ENCODE data around the gene TYSND1.
"Not testable (repeated sequence)": the region's sequence is repeated elsewhere in the genome, so short reads cannot be mapped to it uniquely, and the experiment has no call there.

Gene TYSND1

DNA sequence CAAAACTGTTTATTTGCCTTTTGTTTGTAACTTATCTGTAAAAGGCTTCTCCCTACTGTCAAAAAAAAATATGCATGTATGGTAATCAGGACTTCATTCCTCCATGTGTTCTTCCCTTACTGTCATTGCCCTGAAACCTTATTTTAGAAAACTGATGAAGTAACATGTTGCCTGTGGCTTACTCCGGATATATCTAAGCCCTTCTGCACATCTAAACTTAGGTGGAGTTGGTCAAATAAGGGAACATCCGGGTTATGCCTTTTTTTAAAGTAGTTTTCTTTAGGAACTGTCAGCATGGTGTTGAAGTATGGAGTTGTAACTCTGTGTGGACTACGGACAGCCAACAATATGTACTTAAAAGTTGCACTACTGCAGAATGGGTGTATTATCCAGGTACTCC, 17.7 kb upstream of the TYSND1 start:
- no peak for DNase-seq (ENCODE audit: low read depth in 2 of 3, low spot score in 2 of 3)

GRCh38 chr10:70163448-70163847, 16.9 kb upstream of the TYSND1 start:
- DNase-seq (ENCODE audit: low read depth in 2 of 3, low spot score in 2 of 3): no peak

DNA sequence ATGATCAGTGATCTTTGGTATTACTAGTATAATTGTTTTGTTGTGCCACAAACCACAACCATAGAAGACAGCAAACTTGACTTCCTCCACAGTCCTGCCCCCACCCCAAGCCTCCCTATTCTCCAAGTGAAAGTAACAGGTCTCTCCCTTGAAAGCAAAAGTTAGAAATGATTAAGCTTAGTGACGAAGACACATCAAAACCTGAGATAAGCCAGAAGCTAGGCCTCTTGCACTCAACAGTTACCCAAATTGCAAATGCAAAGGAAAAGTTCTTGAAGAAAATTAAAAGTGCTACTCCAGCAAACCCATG, 16.3 kb upstream of the TYSND1 start:
- DNase-seq (ENCODE audit: low read depth in 2 of 3, low spot score in 2 of 3): no peak

- no peak for DNase-seq (ENCODE audit: low read depth in 2 of 3, low spot score in 2 of 3)
Measured at GRCh38 chr10:70162151-70162891, 15.8 kb upstream of the TYSND1 start.

DNA sequence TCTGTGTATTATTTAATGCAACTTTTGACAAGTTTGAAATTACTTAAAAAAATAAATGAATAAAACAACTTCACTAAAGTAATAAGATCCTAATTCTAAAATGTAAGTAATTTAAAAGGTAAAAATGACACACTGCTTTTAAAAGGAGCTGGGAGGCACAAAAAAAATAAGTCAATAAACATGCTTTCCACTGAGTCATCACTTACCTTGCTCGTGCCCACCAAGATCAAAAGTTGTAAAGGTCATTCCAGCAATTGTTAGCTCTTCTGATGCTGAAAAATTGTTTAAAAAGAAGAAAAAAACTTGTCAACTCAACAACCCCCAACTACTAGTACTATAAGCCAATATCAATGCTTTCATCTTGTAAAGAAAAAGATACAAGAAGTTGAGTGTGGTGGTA, 14.3 kb upstream of the TYSND1 start:
- DNase-seq (ENCODE audit: low read depth in 2 of 3, low spot score in 2 of 3): no peak

DNA sequence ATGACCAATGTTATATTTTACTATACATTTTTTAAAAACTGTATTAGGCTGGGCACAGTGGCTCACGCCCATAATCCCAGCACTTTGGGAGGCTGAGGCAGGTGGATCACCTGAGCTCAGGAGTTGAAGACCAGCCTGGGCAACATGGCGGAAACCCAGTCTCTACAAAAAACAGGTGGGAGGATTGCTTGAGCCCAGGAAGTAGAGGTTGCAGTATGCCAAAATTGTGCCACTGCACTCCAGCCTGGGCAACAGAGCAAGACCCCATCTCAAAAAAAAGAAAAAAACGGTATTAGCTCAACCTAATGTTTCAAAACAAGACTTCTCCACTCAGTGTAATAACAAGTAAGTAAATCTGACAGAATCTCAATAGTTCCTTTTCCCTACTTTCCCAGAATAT, 12.9 kb upstream of the TYSND1 start:
- DNase-seq (ENCODE audit: low read depth in 2 of 3, low spot score in 2 of 3): not testable (repeated sequence)

GRCh38 chr10:70158113-70158512, 11.6 kb upstream of the TYSND1 start:
- no peak for DNase-seq (ENCODE audit: low read depth in 2 of 3, low spot score in 2 of 3)

DNA sequence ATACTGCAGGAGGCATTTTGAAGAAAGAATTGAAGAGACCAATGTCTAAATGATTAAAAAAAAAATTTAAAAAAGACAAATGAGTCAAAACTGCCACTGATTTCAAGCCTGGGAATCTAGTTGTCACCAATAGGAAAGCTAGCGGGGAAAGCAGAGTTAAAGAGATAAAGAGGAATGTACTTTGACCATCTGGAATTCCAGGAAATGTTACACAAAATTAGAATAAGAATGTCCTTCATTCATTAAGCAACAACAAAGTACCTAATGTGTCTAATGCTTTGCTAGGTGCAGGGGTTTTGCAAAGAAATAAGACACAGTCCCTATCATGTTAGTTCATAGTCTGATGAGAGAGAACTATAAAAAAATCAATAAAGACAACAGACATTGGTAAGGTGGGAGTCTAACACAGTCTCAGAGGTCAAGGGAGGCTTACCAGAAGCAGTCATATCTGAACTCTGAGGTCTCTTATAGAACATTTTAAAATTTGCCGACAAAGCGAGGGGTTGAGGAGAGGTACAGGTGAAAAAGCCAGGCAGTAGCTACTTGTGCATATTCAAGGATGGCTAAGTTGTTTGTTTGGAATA, 8.8 kb upstream of the TYSND1 start:
- no peak for DNase-seq (ENCODE audit: low read depth in 2 of 3, low spot score in 2 of 3)

DNA sequence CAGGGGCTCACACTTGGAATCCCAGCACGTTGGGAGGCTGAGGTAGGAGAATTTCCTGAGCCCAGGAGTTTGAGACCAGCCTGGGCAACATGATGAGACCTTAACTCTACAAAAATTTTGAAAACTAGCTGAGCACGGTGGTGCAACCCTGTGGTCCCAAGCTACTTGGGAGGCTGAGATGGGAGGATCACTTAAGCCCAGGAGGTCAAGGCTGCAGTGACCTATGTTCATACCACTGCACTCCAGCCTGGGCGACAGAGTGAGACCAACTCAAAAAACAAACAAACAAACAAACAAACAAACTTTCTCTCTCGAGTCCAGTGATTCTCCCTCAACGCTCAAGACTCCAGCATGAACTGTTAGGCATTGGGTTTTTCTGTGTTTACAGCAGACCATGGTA, 2.0 kb upstream of the TYSND1 start:
- no peak for DNase-seq (ENCODE audit: low read depth in 2 of 3, low spot score in 2 of 3)

- DNase-seq (ENCODE audit: low read depth in 2 of 3, low spot score in 2 of 3): no peak
Measured at GRCh38 chr10:70147259-70147625, 742 bp upstream of the TYSND1 start.

- peak; percentile 33 to 52 (median 45) for DNase-seq (ENCODE audit: low read depth in 2 of 3, low spot score in 2 of 3)
Measured at GRCh38 chr10:70145666-70146488, 623 bp downstream of the TYSND1 start.

- no peak for DNase-seq (ENCODE audit: low read depth in 2 of 3, low spot score in 2 of 3)
Measured at GRCh38 chr10:70145166-70145665, 1.3 kb downstream of the TYSND1 start.

DNA sequence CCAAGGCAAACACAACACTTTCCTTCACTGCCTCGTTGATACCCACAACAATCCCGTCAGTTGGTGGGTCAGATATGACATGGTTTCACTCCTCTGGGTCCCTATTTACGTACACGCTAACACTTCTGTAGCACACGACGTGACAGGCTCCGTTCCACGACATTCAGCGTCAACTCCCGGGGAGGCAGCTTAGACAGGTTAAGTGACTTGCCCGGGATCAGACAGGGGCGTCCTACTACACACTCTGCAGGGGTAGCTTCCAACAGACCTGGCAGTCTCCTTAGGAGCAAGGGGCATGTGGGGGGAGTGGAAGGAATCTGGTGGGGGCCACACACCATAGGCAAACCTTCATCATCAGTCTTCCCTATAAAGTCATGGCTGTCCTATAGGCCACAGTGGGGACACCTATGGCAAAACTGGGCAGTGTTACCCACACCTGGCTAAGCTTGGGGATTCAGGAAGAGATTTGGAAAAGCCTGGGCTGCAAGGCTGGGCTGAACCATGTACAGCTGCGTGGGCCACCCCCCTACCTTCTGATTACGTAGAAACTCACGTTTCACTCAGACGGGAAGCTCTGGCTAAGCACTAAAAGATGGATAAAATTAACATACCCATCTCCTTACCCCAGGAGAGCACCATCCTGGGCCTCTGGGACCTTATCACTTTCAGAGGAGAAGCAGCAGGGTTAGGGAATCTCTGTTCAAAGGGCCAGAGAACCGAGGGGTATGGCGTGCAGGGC, 2.0 kb downstream of the TYSND1 start:
- DNase-seq (ENCODE audit: low read depth in 2 of 3, low spot score in 2 of 3): no peak

DNA sequence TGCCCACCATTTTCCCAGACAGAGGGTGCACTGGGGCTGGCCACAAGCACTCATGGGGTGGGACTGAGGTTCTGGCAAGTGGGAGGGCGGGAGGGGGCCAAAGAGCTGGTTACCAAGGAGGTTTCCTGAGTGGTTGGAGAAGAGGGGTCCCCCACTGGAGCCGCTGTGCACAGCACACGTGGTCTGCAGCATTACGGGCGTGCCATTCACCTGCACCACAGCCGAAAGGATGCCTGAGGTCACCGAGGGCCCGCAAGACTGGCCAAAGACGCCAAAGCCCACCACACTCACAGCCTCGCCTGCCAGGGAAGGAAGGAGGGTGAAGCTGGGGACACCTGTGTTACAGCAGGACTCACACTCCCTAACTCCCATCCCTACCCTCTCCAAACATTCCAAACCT, 3.9 kb downstream of the TYSND1 start:
- DNase-seq (ENCODE audit: low read depth in 2 of 3, low spot score in 2 of 3): no peak

- DNase-seq (ENCODE audit: low read depth in 2 of 3, low spot score in 2 of 3): no peak
Measured at GRCh38 chr10:70140297-70140696, 6.2 kb downstream of the TYSND1 start.

DNA sequence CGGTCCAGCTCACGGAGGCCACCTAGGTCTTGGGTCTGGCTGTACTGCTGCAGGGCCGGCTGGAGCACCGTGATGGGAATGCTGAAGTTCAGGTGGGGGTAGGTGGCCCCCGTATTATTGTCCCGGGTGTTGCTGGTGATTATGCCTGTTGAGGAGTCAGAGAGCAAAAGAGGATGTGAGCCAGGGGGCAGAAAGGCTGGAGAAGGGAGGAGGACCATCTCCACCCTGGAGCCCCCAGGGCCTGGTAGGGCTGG, 6.6 kb downstream of the TYSND1 start:
- no peak for DNase-seq (ENCODE audit: low read depth in 2 of 3, low spot score in 2 of 3)

DNA sequence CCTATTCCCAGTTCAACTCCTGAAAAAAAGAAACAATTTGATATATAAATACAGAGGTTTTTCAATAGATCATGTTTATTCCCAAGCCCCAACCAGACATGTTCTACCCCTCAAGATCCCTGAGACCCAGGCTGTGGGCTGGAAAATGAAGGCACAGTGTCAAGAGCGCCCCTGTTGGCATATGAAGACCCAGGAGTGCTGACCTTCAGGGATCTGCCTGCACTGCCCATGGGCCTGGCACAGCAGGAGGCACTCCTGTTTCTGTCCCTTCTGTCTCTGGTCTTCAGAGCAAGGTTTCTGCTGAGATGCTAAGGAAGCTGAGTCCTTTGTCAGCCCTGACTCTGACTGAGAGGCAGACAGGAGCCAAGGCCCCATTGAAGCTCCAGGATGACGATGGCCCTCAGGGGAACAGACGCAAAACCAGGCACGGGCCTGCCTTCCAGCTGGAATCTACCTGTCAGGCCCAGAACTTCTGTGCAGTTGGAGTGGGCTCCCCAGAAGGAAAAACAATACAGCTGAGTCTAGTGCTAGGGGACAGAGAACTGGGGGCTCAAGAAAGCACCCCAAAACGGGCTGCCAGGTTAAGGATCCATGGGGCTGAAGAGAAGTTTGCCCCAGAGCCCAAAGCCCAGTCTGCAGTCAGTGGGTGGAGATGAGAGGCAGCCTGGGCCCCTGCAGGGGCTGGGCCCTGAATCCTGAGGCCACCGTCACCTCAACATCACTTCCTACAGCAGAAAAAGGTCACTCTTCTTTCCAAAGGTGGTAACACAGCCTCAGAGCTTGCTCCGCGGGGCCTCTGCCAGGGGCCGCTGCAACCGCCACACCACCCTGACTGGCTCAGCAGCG, 7.1 kb downstream of the TYSND1 start:
- DNase-seq (ENCODE audit: low read depth in 2 of 3, low spot score in 2 of 3): no peak

DNA sequence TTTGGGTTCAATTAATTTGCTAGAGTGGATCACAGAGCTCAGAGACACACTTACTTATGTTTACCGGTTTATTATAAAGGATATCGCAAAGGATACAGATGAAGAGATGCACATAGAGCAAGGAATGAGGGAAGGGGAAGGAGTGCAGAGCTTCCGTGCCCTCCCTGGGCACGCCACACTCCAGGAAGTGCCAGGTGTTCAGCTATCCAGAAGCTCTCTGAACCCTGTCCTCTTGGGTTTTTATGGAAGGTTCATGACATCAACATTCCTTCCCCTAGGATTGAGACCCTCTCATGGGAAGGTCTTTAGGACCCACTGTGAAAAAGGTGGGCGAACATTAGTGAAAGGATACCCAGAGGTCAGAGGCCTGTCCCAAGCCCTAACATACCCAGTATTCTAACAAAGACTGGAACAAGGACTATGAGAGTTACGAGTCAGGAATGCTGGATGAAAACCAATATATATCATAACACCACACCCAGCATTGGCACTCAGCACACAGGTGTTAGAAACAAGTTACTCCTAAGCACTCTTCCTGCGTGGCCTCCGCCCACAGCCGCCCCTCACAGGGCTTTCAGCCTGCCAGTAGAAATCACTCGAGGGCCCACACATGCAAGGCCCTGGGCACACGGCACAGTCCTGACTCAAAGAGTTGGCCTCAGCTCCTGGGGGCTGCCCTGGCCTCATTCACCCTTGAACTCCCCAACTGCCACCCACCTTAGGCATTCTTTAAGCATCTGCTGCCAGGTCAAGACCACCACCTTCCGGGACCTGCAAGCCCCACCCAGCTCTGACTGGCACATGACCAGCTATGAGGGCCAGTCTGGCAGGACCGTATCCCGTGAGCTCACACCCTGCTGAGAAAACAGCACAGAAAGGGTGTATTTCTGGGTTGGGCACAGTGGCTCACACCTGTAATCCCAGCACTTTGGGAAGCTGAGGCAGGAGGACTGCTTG, 8.3 kb downstream of the TYSND1 start:
- no peak for DNase-seq (ENCODE audit: low read depth in 2 of 3, low spot score in 2 of 3)

DNA sequence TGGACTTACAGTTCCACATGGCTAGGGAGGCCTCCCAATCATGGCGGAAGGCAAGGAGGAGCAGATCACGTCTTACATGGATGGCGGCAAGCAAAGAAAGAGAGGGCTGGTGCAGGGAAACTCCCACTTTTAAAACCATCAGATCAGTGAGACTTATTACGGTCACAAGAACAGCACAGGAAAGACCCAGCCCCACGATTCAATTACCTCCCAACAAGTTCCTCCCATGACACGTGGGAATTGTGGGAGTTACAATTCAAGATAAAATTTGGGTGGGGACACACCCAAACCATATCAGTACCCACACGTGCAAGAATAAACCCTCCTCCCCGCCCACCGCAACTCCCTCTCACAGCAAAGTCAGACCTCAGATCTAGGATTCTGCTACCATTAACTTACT, 9.4 kb downstream of the TYSND1 start:
- no peak for DNase-seq (ENCODE audit: low read depth in 2 of 3, low spot score in 2 of 3)

DNA sequence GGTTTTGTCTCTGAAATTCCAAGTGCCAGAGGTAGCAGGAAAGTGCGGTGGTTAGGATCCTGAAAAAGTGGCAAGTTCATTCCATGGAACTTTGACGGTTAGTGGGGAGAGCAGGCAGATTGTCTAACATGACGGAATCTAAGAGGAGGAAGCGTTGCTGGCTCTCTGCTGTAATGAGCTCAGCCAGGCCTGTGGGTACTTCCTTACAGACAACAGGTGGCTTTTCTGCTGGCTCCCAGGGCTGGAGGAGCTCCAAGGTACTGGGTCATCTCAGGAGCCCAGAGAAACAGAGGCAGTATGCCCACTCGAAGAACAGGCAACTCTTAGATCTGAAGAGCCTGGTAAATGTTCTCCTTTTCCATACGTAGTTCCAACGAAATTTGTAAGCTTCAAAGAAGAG, 10.8 kb downstream of the TYSND1 start:
- DNase-seq (ENCODE audit: low read depth in 2 of 3, low spot score in 2 of 3): no peak
